K562 (cell line): ENCODE results near the gene TOR1AIP1. TPM values are rescaled to one million over a fixed set of nuclear protein-coding genes. Genes with fewer than 3 reads are reported as not detected.

Experiments used
- ATAC-seq: fragments of 200-7000 bp; cut with Tn5 transposase; 3 replicates; pipeline ENCODE4 v1.9.1; 2020; ENCODE audit warnings: moderate library complexity
- BruUV-seq: library from RNA; stranded (reverse); fragments of 400-500 nt; replicated peaks from 2 replicates; lab custom pipeline; 2021; lab: Mats Ljungman, UMichigan
- CTCF ChIA-PET: fragments of 300-600 bp; formaldehyde crosslinking; extraction: SDS; loops from one replicate; lab custom pipeline; 2021; ENCODE audit warnings: low intra/inter-chr PET ratio; lab: Yijun Ruan, JAX
- POLR2A ChIA-PET: fragments of 300-600, 350-650 bp; sonication (Branson Sonifier 250); formaldehyde crosslinking; extraction: SDS; loops from one replicate; lab custom pipeline; 2021; ENCODE audit warnings: antibody characterized with exemption, inconsistent platforms; lab: Yijun Ruan, JAX
- DNase-seq, 4 experiments: peaks; one replicate each; pipeline versions ENCODE4 v3.0.0 to v3.0.0-alpha.2; 2011 to 2018; ENCODE audit warnings: low spot score in 3 of 4, mixed read lengths in 3 of 4; ENCODE audit errors: extremely low read depth in 1 of 4
- FAIRE-seq: peaks from 2 replicates; lab custom pipeline; 2011; peaks lifted over from hg19 to GRCh38; lab: Jason Lieb, UNC
- H2AFZ ChIP-seq: 2 replicates; pipeline ENCODE4 v1.6.0; 2011; ENCODE audit warnings: low read depth, low read length, control low read depth, inconsistent platforms
- H3K27ac ChIP-seq: fragments of 200-600 bp; 3 replicates; pipeline ENCODE4 v1.8.0; 2011; ENCODE audit warnings: low read depth, mild to moderate bottlenecking, control low read depth, inconsistent platforms, low read length, moderate library complexity, mixed read lengths; ENCODE audit errors: extremely low read depth
- H3K27me3 ChIP-seq, 2 experiments: fragments of 300-600 bp in 1 of 2; 2 replicates in 1 of 2; 3 replicates in 1 of 2; pipeline versions ENCODE4 v1.6.0 to v1.8.0; 2011; ENCODE audit warnings: inconsistent platforms in 2 of 2, low read length in 2 of 2, mild to moderate bottlenecking in 1 of 2, mixed read lengths in 1 of 2, moderate library complexity in 1 of 2; ENCODE audit not compliant: control insufficient read depth in 2 of 2, insufficient read depth in 2 of 2
- H3K36me3 ChIP-seq: fragments of 300-600 bp; 3 replicates; pipeline ENCODE4 v1.8.0; 2011; ENCODE audit warnings: mild to moderate bottlenecking, low read length, inconsistent platforms; ENCODE audit not compliant: control insufficient read depth, insufficient read depth
- H3K4me1 ChIP-seq, 2 experiments: fragments of 200-600 bp in 1 of 2; replicated peaks in 1 of 2; 2 replicates in 1 of 2; 3 replicates in 1 of 2; pipeline versions ENCODE4 v1.5.1 to v1.8.0; 2011; ENCODE audit warnings: inconsistent platforms in 2 of 2, low read length in 2 of 2, mild to moderate bottlenecking in 1 of 2, mixed read lengths in 1 of 2, moderate library complexity in 1 of 2; ENCODE audit not compliant: control insufficient read depth in 2 of 2, insufficient read depth in 2 of 2
- H3K4me2 ChIP-seq: 2 replicates; pipeline ENCODE4 v1.6.1; 2011; ENCODE audit warnings: low read length, control low read depth, inconsistent platforms, mixed read lengths; ENCODE audit not compliant: insufficient read depth
- H3K4me3 ChIP-seq: fragments of 200-600 bp; sonication (generic), shearing (Covaris generic); 2 replicates; pipeline ENCODE4 v1.5.1; 2016; ENCODE audit warnings: control low read depth, inconsistent platforms
- H3K79me2 ChIP-seq: fragments of 200-600 bp; 3 replicates; pipeline ENCODE4 v1.8.0; 2011; ENCODE audit warnings: low read length, inconsistent platforms; ENCODE audit not compliant: control insufficient read depth, insufficient read depth
- H3K9ac ChIP-seq, 2 experiments: 2 replicates each; pipeline versions ENCODE4 v1.6.0 to v1.6.1; 2011; ENCODE audit warnings: low read depth in 2 of 2, low read length in 2 of 2, control low read depth in 1 of 2, inconsistent platforms in 1 of 2, mild to moderate bottlenecking in 1 of 2, mixed read lengths in 1 of 2; ENCODE audit not compliant: insufficient read depth in 1 of 2
- H3K9me1 ChIP-seq: one replicate; pipeline ENCODE4 v1.6.0; 2011; ENCODE audit warnings: inconsistent platforms, mild to moderate bottlenecking, low read length, moderate library complexity; ENCODE audit not compliant: control insufficient read depth, insufficient read depth
- H3K9me3 ChIP-seq: replicated peaks from 2 replicates; pipeline ENCODE4 v1.5.1; 2011; ENCODE audit warnings: low read depth, low read length, inconsistent platforms; ENCODE audit not compliant: control insufficient read depth, insufficient read depth
- H4K20me1 ChIP-seq: replicated peaks from 2 replicates; pipeline ENCODE4 v1.6.1; 2011; ENCODE audit warnings: low read length, inconsistent platforms, mixed read lengths; ENCODE audit not compliant: control insufficient read depth, insufficient read depth
- ATF6 ChIP-seq: sonication (generic); formaldehyde crosslinking; IDR thresholded peaks from 2 replicates; pipeline ENCODE4 v1.4.0; 2020; ENCODE audit warnings: mild to moderate bottlenecking, missing genetic modification reagents
- BCOR ChIP-seq: fragments of 450-650 bp; IDR thresholded peaks from 2 replicates; pipeline ENCODE4 v1.6.1; 2016
- CREB1 ChIP-seq, 2 experiments: sonication (generic) in 1 of 2; formaldehyde crosslinking in 1 of 2; IDR thresholded peaks; 2 replicates each; pipeline versions ENCODE4 v1.6.1 to v1.8.0; 2012 to 2022; ENCODE audit warnings: inconsistent platforms in 1 of 2, mild to moderate bottlenecking in 1 of 2, missing genetic modification reagents in 1 of 2, moderate library complexity in 1 of 2
- FOSL1 ChIP-seq: fragments of 200-800 bp; sonication (Bioruptor generic); conservative IDR thresholded peaks from 2 replicates; pipeline ENCODE4 v1.6.1; 2016; ENCODE audit warnings: missing genetic modification characterization, missing compliant biosample characterization
- L3MBTL2 ChIP-seq: fragments of 450-650 bp; IDR thresholded peaks from 2 replicates; pipeline ENCODE4 v1.6.1; 2016; ENCODE audit warnings: mild to moderate bottlenecking, moderate library complexity
- LEF1 ChIP-seq: fragments of 450-650 bp; IDR thresholded peaks from 2 replicates; pipeline ENCODE4 v1.6.1; 2016; ENCODE audit warnings: mild to moderate bottlenecking
- MEIS2 ChIP-seq: fragments of 450-650 bp; IDR thresholded peaks from 2 replicates; pipeline ENCODE4 v1.6.1; 2014; ENCODE audit warnings: mild to moderate bottlenecking; ENCODE audit not compliant: partially characterized antibody
- NFYB ChIP-seq: IDR thresholded peaks from 2 replicates; pipeline ENCODE4 v1.6.1; 2011; ENCODE audit warnings: mild to moderate bottlenecking, moderate library complexity; ENCODE audit not compliant: insufficient read length; ENCODE audit errors: extremely low read depth
- REST ChIP-seq, 2 experiments: fragments of 450-650 bp; formaldehyde crosslinking in 1 of 2; IDR thresholded peaks; 2 replicates each; pipeline versions ENCODE4 v1.4.0 to v1.6.1; 2014 to 2020; ENCODE audit warnings: mild to moderate bottlenecking in 2 of 2, borderline replicate concordance in 1 of 2, low read depth in 1 of 2
- ZNF717 ChIP-seq: fragments of 250-450 bp; sonication (Bioruptor Pico); IDR thresholded peaks from 2 replicates; pipeline ENCODE4 v1.5.0; 2021
- WGBS: fragments of 100-300 bp; shearing (Covaris generic); methylation state at CpG from one replicate; pipeline ENCODE4 v1.1.6; 2016; ENCODE audit warnings: low coverage, mixed read lengths; ENCODE audit not compliant: insufficient coverage; ENCODE audit errors: missing lambda C conversion rate; 5-methylcytosine and 5-hydroxymethylcytosine counted together
- in situ Hi-C: fragments of 300-500 bp; cut with MboI; formaldehyde crosslinking; loops from 4 replicates; pipeline ENCODE4 v1.15.0; 2018; ENCODE audit warnings: inconsistent platforms, mixed read lengths
- intact Hi-C: fragments of 100-400 bp; cut with micrococcal nuclease; formaldehyde crosslinking; loops from 2 replicates; pipeline ENCODE4 v1.14.2; 2022
- polyA plus RNA-seq, 8 experiments: library from polyadenylated mRNA; depleted of rRNA in 4 of 8; stranded (reverse) in 5 of 8; unstranded in 3 of 8; fragments of >200 nt; fragmentation: Nextera tagmentation in 2 of 8; fragmentation: Illumina TruSeq in 1 of 8; extraction: Ambion mirVana in 2 of 8; extraction: Trizol in 1 of 8; gene quantifications; 2 replicates each; pipeline versions ENCODE4 v1.2.1 to v1.2.3, GENCODE V29; 2011 to 2014; ENCODE audit warnings: inconsistent platforms in 1 of 8, missing spikeins in 1 of 8
- total RNA-seq, 7 experiments: library from RNA; depleted of rRNA in 6 of 7; stranded (reverse); fragments of >200 nt in 6 of 7; fragmentation: Illumina TruSeq in 2 of 7; extraction: Trizol in 2 of 7; gene quantifications; 2 replicates each; pipeline versions ENCODE4 v1.2.1 to v1.2.3, GENCODE V29; 2011 to 2021; ENCODE audit warnings: low replicate concordance in 1 of 7

TOR1AIP1 gene
- total and polyA plus RNA-seq, 9 of the 15 experiments (the other 6 are each of a cell fraction or from before 2014, with no cell fraction given) = 18.1 to 46.9 (median 35.5) TPM

GRCh38 chr1:179941454-179941853 lies 59.4 kb downstream of the TOR1AIP1 start:
- Histone ChIP-seq H3K27ac (no peak overlapping the region), H3K4me1 (no peaks in the 10 kb centered on the region; a peak in 1 of 5 replicates), H3K36me3 (no peaks in the 10 kb centered on the region), H3K4me3 (no peak overlapping the region), H3K9me1 (no peaks in the 10 kb centered on the region), H3K4me2 (no peak overlapping the region), H4K20me1 (no peaks in the 10 kb centered on the region), H2AFZ (peak overlapping the region; percentile 5; the same call in 1 of the 2 replicates), H3K27me3 (no peaks in the 10 kb centered on the region), H3K9ac (no peak overlapping the region; a peak in 1 of 4 replicates), H3K9me3 (no peaks in the 10 kb centered on the region), H3K79me2 (no peaks in the 10 kb centered on the region)
- no TSS peak for BruUV-seq
- FAIRE-seq = no peak
- 0% methylated on average over 2 of the region's 2 CpGs for WGBS
- intact Hi-C loops = no loop called here
- in situ Hi-C loops = no loop called here
- CTCF ChIA-PET = no interaction called here
- POLR2A ChIA-PET = interaction anchor here (0.6 to 2.9 kb wide), 7 partner anchors 9 to 235 kb away, joined by 3 to 8 read pairs (median 3); no protein-coding TSS in a partner anchor
- DNase-seq = peak in 1 of 4 experiments; percentile 27
- ATAC-seq = peak; percentile 60
- TF ChIP-seq ZNF717 (CRISPR knock-in tag) (no peak), REST (IDR thresholded peaks at IDR 0.05; ENCODE audit: borderline replicate concordance) (peak; percentile 95), REST (CRISPR knock-in tag; IDR thresholded peaks at IDR 0.05; ENCODE audit: low read depth) (no peak), MEIS2 (peak; percentile 23), LEF1 (peak; percentile 41; the same call in 1 of the 2 replicates), ATF6 (CRISPR knock-in tag) (no peak), NFYB (no peak), CREB1 (IDR thresholded peaks at IDR 0.05) (no peak), CREB1 (CRISPR knock-in tag; IDR thresholded peaks at IDR 0.05) (peak; percentile 52; the same call in 1 of the 2 replicates), FOSL1 (tag) (peak; percentile 29; the same call in 1 of the 2 replicates), L3MBTL2 (peak; percentile 28; the same call in 1 of the 2 replicates), BCOR (peak; percentile 8; the same call in 1 of the 2 replicates)
